ENCODE data around the gene JARID2. TPM values are rescaled to one million over a fixed set of nuclear protein-coding genes. Genes with fewer than 3 reads are reported as not detected.

Gene JARID2
- total RNA-seq, 1 experiment from 2014 or later: 180 TPM

DNA sequence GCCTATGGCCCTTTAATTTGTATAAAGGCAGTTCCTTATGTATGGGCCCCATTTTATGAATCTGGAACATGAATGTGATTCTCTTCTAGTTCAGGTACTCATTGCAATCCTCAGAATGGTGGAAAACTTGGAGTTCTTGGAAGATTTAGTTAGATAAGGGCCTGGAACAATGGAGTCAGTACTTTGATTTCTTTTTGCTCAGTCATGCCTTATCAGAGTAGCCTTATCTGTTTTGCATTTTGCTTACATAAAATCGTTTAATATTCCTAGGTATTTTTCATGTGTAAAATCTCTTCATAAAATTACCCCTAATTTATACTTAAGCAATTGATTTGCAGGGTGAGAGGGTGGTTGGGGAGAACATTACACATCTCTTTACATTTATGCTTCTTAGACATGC is 160.6 kb downstream of the JARID2 start (continued):
- TF ChIP-seq MXD4 (CRISPR knock-in tag; IDR thresholded peaks at IDR 0.05; ENCODE audit: borderline replicate concordance) (no peak), ELF4 (CRISPR knock-in tag; IDR thresholded peaks at IDR 0.05; ENCODE audit: low read depth) (no peak)
- TF ChIP-seq, protein P1, sequence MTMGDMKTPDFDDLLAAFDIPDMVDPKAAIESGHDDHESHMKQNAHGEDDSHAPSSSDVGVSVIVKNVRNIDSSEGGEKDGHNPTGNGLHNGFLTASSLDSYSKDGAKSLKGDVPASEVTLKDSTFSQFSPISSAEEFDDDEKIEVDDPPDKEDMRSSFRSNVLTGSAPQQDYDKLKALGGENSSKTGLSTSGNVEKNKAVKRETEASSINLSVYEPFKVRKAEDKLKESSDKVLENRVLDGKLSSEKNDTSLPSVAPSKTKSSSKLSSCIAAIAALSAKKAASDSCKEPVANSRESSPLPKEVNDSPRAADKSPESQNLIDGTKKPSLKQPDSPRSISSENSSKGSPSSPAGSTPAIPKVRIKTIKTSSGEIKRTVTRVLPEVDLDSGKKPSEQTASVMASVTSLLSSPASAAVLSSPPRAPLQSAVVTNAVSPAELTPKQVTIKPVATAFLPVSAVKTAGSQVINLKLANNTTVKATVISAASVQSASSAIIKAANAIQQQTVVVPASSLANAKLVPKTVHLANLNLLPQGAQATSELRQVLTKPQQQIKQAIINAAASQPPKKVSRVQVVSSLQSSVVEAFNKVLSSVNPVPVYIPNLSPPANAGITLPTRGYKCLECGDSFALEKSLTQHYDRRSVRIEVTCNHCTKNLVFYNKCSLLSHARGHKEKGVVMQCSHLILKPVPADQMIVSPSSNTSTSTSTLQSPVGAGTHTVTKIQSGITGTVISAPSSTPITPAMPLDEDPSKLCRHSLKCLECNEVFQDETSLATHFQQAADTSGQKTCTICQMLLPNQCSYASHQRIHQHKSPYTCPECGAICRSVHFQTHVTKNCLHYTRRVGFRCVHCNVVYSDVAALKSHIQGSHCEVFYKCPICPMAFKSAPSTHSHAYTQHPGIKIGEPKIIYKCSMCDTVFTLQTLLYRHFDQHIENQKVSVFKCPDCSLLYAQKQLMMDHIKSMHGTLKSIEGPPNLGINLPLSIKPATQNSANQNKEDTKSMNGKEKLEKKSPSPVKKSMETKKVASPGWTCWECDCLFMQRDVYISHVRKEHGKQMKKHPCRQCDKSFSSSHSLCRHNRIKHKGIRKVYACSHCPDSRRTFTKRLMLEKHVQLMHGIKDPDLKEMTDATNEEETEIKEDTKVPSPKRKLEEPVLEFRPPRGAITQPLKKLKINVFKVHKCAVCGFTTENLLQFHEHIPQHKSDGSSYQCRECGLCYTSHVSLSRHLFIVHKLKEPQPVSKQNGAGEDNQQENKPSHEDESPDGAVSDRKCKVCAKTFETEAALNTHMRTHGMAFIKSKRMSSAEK (CRISPR knock-in tag; IDR thresholded peaks at IDR 0.05; ENCODE audit: borderline replicate concordance): no peak

DNA sequence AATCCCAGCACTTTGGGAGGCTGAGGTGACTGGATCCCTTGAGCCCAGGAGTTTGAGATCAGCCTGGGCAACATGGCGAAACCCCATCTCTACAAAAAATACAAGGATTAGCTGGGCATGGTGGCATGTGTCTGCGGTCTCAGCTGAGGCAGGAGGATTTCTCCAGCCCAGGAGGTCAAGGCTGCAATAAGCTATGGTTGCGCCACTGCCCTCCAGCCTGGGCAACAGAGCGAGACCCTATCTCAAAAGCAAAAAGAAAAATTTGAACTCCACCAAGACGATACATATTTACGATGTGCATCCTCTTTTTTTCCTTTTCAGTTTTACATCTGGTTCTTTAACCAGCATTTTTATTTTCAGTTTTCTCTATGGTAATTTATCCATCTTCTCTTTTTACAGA is 162.1 kb downstream of the JARID2 start:
- no peak for ATAC-seq
- Mint-ChIP-seq H3K4me1 (peaks cover 93% of the 10 kb centered on the region), H3K27ac (no peak overlapping the region), H3K27me3 (ENCODE audit: low read depth) (no peaks in the 10 kb centered on the region), H3K4me3 (no peak overlapping the region), H3K36me3 (peaks cover 24% of the 10 kb centered on the region), H3K9me3 (no peaks in the 10 kb centered on the region)
- CTCF ChIA-PET: no interaction called here
- no peak for DNase-seq (ENCODE audit: low spot score)
- TF ChIP-seq GABPB1 (CRISPR knock-in tag; IDR thresholded peaks at IDR 0.05): no peak
- peak; percentile 95 for TF ChIP-seq ZNF121 (CRISPR knock-in tag; IDR thresholded peaks at IDR 0.05)
- POLR2A ChIA-PET: interaction anchor here (0.6 kb wide), 1 partner anchor 10 kb away, joined by 5 read pairs; no protein-coding TSS in a partner anchor

DNA sequence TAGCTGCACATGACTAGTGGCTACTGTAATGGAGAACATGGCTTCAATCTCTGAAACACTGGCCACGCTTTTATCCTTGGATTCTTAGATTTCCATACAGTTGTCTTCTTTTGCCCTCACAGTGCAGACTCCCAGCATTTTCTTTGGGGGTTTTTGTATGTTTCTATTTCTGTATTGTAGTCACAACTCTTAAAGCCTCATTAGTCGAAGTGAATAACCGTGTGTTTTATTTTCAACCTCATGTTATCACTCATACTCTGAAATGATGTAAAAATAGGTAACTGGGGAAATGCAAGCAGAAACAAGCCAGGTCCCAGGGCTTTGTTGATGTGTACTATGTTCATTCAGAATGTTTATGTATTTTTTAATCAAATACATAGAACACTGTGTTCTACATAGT is 162.9 kb downstream of the JARID2 start:
- POLR2A ChIA-PET: no interaction called here
- DNase-seq (ENCODE audit: low spot score) (no peak), ATAC-seq (no peak)
- H3K4me3 Mint-ChIP-seq: no peak overlapping the region
- peaks cover 31% of the 10 kb centered on the region for H3K36me3 Mint-ChIP-seq
- H3K27me3 Mint-ChIP-seq (ENCODE audit: low read depth): no peaks in the 10 kb centered on the region
- TF ChIP-seq NFATC4 (CRISPR knock-in tag; IDR thresholded peaks at IDR 0.05) (no peak), GTF2I (CRISPR knock-in tag; conservative IDR thresholded peaks at IDR 0.05) (no peak), PRRX2 (CRISPR knock-in tag; IDR thresholded peaks at IDR 0.05) (no peak), CBFB (CRISPR knock-in tag; IDR thresholded peaks at IDR 0.05; ENCODE audit: low read depth) (no peak)
- TF ChIP-seq, protein P2, sequence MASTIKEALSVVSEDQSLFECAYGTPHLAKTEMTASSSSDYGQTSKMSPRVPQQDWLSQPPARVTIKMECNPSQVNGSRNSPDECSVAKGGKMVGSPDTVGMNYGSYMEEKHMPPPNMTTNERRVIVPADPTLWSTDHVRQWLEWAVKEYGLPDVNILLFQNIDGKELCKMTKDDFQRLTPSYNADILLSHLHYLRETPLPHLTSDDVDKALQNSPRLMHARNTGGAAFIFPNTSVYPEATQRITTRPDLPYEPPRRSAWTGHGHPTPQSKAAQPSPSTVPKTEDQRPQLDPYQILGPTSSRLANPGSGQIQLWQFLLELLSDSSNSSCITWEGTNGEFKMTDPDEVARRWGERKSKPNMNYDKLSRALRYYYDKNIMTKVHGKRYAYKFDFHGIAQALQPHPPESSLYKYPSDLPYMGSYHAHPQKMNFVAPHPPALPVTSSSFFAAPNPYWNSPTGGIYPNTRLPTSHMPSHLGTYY (CRISPR knock-in tag; IDR thresholded peaks at IDR 0.05): no peak
- CTCF ChIA-PET: no interaction called here
- H3K27ac Mint-ChIP-seq: no peak overlapping the region; the same call in 1 of the 2 replicates
- no peaks in the 10 kb centered on the region for H3K9me3 Mint-ChIP-seq
- H3K4me1 Mint-ChIP-seq: peaks cover 93% of the 10 kb centered on the region

DNA sequence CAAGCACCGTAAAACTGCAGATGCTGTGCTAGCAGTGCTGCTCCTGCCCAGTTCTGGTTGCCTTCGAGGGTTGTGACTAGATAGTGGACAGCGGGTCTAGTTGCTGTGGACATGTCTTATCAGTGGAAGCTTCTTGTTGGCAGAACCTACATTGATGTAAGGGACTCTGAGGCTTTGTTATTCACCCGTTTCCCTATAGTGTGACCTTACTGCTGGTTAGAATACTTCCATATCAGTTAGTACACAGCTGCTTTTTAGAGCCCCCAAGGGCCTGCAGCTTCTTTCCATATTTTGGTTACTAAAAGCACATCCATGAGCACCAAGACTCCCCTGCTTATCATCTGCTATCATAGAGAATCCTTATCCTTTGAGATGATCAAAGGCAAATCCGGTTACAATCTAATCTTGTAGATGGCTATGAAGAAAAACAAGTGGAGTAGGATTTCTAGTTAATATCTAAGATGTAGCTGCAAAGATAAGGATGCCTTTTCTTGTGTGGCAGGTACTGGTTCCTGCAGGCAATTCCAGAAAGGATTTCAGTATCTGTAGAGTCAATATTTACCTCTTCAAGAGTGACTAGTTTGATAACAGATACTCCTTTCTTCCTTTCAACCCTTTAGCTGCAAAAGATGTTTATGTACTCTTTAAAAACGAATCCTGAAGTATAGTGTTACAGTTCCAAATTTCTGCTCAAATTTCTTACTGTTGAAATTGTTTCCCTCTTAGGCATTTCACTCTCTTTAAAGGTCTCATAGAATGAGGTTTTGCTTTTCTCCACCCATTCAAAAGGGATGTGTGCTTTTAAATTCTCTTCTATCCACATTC is 163.6 kb downstream of the JARID2 start:
- H3K27me3 Mint-ChIP-seq (ENCODE audit: low read depth): no peaks in the 10 kb centered on the region
- H3K27ac Mint-ChIP-seq: peak overlapping the region; percentile 51
- ATAC-seq: no peak
- H3K36me3 Mint-ChIP-seq: peaks cover 39% of the 10 kb centered on the region
- H3K4me1 Mint-ChIP-seq: peaks cover 93% of the 10 kb centered on the region
- H3K9me3 Mint-ChIP-seq: 0 out of 2 replicates have a peak, but pooled peaks cover 2% of the 10 kb centered on the region
- no peak overlapping the region for H3K4me3 Mint-ChIP-seq
- no peak for DNase-seq (ENCODE audit: low spot score)
- POLR2A ChIA-PET: interaction anchor here (1.4 kb wide), 1 partner anchor 19 kb away, joined by 3 read pairs; no protein-coding TSS in a partner anchor
- CTCF ChIA-PET: no interaction called here
- TF ChIP-seq, protein P3, sequence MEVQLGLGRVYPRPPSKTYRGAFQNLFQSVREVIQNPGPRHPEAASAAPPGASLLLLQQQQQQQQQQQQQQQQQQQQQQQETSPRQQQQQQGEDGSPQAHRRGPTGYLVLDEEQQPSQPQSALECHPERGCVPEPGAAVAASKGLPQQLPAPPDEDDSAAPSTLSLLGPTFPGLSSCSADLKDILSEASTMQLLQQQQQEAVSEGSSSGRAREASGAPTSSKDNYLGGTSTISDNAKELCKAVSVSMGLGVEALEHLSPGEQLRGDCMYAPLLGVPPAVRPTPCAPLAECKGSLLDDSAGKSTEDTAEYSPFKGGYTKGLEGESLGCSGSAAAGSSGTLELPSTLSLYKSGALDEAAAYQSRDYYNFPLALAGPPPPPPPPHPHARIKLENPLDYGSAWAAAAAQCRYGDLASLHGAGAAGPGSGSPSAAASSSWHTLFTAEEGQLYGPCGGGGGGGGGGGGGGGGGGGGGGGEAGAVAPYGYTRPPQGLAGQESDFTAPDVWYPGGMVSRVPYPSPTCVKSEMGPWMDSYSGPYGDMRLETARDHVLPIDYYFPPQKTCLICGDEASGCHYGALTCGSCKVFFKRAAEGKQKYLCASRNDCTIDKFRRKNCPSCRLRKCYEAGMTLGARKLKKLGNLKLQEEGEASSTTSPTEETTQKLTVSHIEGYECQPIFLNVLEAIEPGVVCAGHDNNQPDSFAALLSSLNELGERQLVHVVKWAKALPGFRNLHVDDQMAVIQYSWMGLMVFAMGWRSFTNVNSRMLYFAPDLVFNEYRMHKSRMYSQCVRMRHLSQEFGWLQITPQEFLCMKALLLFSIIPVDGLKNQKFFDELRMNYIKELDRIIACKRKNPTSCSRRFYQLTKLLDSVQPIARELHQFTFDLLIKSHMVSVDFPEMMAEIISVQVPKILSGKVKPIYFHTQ (CRISPR knock-in tag; IDR thresholded peaks at IDR 0.05): no peak
- TF ChIP-seq, protein P4, sequence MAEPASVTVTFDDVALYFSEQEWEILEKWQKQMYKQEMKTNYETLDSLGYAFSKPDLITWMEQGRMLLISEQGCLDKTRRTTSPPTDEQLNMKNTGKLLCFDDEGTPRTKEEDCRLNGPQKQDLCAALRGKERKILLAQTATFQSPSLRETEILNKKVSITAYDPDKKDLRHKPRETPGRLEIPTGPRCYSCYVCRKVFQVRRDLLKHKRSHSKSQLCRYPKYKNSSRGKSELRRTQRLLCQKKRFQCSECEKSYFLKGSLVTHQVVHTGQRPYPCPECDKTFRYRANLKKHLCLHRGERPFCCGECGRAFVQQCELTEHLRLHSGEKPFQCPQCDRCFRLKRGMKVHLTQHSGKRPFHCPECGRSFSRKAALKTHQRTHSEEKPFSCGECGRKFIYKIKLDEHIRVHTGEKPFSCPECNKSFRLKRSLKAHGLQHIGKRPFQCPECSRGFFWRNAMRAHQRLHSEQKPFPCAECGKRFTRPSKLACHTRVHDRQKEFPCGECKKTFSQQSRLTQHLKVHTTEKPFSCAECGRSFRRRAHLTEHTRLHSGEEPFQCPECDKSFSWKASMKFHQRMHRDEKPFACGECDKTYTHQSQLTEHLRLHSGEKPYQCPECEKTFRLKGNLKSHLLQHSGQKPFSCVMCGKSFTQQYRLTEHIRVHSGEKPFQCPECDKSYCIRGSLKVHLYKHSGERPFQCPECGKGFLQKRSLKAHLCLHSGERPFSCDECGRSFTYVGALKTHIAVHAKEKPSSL (CRISPR knock-in tag; conservative IDR thresholded peaks at IDR 0.05): no peak
- TF ChIP-seq ZNF263 (CRISPR knock-in tag; IDR thresholded peaks at IDR 0.05; ENCODE audit: low read depth) (no peak), FOXK1 (CRISPR knock-in tag; IDR thresholded peaks at IDR 0.05) (no peak), SMAD3 (CRISPR knock-in tag; IDR thresholded peaks at IDR 0.05; ENCODE audit: borderline replicate concordance) (no peak), ZNF671 (CRISPR knock-in tag; IDR thresholded peaks at IDR 0.05) (no peak), ESRRA (CRISPR knock-in tag; IDR thresholded peaks at IDR 0.05; ENCODE audit: borderline replicate concordance) (no peak)
- TF ChIP-seq, protein P5, sequence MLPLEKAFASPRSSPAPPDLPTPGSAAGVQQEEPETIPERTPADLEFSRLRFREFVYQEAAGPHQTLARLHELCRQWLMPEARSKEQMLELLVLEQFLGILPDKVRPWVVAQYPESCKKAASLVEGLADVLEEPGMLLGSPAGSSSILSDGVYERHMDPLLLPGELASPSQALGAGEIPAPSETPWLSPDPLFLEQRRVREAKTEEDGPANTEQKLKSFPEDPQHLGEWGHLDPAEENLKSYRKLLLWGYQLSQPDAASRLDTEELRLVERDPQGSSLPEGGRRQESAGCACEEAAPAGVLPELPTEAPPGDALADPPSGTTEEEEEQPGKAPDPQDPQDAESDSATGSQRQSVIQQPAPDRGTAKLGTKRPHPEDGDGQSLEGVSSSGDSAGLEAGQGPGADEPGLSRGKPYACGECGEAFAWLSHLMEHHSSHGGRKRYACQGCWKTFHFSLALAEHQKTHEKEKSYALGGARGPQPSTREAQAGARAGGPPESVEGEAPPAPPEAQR (CRISPR knock-in tag; IDR thresholded peaks at IDR 0.05): no peak

Measured in WTC11 (cell line).